Measurements from ENCODE around the gene MYADML2.
"Not testable (repeated sequence)": the region's sequence is repeated elsewhere in the genome, so short reads cannot be mapped to it uniquely, and the experiment has no call there.

MYADML2 gene

GRCh38 chr17:81922566-81923301 is 24.3 kb downstream of the MYADML2 start:
- DNase-seq = no peak

- no peak for DNase-seq
These were observed 25.0 kb downstream of the MYADML2 start for GRCh38 chr17:81921996-81922565.

GRCh38 chr17:81921537-81921862 is 25.5 kb downstream of the MYADML2 start:
- no peak for DNase-seq

GRCh38 chr17:81920612-81921536 is 26.2 kb downstream of the MYADML2 start:
- no peak for DNase-seq

- DNase-seq = no peak
These were observed 28.0 kb downstream of the MYADML2 start for GRCh38 chr17:81918832-81919545.

- not testable (repeated sequence) for DNase-seq
These were observed 28.7 kb downstream of the MYADML2 start for GRCh38 chr17:81918333-81918669.

- peak; percentile 11 for DNase-seq
These were observed 29.3 kb downstream of the MYADML2 start, which contains the start of gene SIRT7 for GRCh38 chr17:81917565-81918332. TSS of gene SIRT7 (minus strand) at chr17:81918176. CDS start at chr17:81918131, 45 bp downstream.

- DNase-seq = no peak
These were observed 30.6 kb downstream of the MYADML2 start for GRCh38 chr17:81916234-81917001.

- no peak for DNase-seq
These were observed 31.7 kb downstream of the MYADML2 start for GRCh38 chr17:81915331-81915730.

- DNase-seq = no peak
These were observed 32.8 kb downstream of the MYADML2 start for GRCh38 chr17:81914103-81914850.

GRCh38 chr17:81913394-81914102 is 33.5 kb downstream of the MYADML2 start:
- no peak for DNase-seq

- no peak for DNase-seq
These were observed 34.4 kb downstream of the MYADML2 start for GRCh38 chr17:81912441-81913309.

- DNase-seq = no peak
These were observed 35.1 kb downstream of the MYADML2 start for GRCh38 chr17:81911969-81912368.

GRCh38 chr17:81911277-81911961 is 35.6 kb downstream of the MYADML2 start, which contains the start of gene PCYT2:
TSS of gene PCYT2 (minus strand) at chr17:81911399. CDS start at chr17:81911355, 44 bp downstream.
- peak; percentile 14 for DNase-seq

- no peak for DNase-seq
These were observed 36.2 kb downstream of the MYADML2 start for GRCh38 chr17:81910840-81911276.

GRCh38 chr17:81909966-81910839 is 36.8 kb downstream of the MYADML2 start:
- no peak for DNase-seq

GRCh38 chr17:81909231-81909630 is 37.8 kb downstream of the MYADML2 start:
- no peak for DNase-seq

All from DMS79 (cell line).